Panc1 (cell line): ENCODE data around the gene CABP4.

Experiments
- POLR2AphosphoS5 ChIP-seq: IDR thresholded peaks from 2 replicates; pipeline ENCODE4 v1.6.1; 2012; ENCODE audit warnings: mild to moderate bottlenecking, low read depth, low read length, moderate library complexity
- SIN3A ChIP-seq: IDR thresholded peaks from 2 replicates; pipeline ENCODE4 v1.6.1; 2012; ENCODE audit warnings: low read depth, mild to moderate bottlenecking, low read length, moderate library complexity, borderline replicate concordance; ENCODE audit not compliant: insufficient read depth
- TCF7L2 ChIP-seq: IDR thresholded peaks from 2 replicates; pipeline ENCODE4 v1.6.1; 2011; ENCODE audit warnings: mild to moderate bottlenecking, low read depth, low read length, inconsistent platforms
- TF ChIP-seq, protein P1 (sequence below): fragments of 450-650 bp; IDR thresholded peaks from 2 replicates; pipeline ENCODE4 v1.5.1; 2017; ENCODE audit warnings: mild to moderate bottlenecking
- TF ChIP-seq, protein P2 (sequence below), 2 experiments: IDR thresholded peaks; 2 replicates each; pipeline ENCODE4 v1.6.1; 2011 to 2012; ENCODE audit warnings: low read depth in 2 of 2, control low read depth in 1 of 2, low read length in 1 of 2, mild to moderate bottlenecking in 1 of 2, moderate library complexity in 1 of 2; ENCODE audit not compliant: insufficient read depth in 1 of 2

DNA sequence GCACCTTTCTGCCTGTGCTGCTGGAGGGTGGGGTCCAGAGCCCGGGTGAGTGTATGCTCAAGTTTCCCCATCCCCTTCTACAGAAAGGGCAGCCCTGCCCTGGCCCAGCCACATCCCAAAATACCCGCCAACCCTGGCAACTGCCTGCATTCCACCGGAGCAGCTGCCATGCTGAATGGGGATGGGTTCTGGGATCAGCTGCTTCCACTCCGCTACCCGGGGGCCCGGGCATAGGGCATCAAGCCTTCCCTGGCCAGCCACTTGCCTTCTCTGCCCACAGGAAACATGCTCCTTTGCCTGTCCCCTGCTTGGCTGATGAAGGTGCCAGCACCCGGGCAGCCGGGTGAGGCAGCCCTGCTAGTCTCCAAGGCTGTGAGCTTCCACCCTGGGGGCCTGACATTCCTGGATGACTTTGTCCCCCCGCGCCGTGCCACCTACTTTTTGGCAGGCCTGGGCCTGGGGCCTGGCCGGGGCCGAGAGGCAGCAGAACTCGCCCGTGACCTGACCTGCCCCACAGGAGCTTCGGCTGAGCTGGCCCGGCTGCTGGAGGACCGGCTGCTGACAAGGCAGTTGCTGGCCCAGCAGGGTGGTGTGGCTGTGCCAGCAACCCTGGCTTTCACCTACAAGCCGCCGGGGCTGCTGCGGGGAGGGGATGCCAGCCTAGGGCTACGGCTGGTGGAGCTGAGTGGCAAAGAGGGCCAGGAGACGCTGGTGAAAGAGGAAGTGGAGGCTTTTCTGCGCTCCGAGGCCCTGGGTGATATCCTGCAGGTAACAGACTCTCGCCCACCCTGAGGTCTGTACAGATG is 36.5 kb upstream of the CABP4 start:
- TF ChIP-seq, protein P1, sequence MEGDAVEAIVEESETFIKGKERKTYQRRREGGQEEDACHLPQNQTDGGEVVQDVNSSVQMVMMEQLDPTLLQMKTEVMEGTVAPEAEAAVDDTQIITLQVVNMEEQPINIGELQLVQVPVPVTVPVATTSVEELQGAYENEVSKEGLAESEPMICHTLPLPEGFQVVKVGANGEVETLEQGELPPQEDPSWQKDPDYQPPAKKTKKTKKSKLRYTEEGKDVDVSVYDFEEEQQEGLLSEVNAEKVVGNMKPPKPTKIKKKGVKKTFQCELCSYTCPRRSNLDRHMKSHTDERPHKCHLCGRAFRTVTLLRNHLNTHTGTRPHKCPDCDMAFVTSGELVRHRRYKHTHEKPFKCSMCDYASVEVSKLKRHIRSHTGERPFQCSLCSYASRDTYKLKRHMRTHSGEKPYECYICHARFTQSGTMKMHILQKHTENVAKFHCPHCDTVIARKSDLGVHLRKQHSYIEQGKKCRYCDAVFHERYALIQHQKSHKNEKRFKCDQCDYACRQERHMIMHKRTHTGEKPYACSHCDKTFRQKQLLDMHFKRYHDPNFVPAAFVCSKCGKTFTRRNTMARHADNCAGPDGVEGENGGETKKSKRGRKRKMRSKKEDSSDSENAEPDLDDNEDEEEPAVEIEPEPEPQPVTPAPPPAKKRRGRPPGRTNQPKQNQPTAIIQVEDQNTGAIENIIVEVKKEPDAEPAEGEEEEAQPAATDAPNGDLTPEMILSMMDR, result no peak
- TF ChIP-seq POLR2AphosphoS5, result no peak
- TF ChIP-seq, protein P2, sequence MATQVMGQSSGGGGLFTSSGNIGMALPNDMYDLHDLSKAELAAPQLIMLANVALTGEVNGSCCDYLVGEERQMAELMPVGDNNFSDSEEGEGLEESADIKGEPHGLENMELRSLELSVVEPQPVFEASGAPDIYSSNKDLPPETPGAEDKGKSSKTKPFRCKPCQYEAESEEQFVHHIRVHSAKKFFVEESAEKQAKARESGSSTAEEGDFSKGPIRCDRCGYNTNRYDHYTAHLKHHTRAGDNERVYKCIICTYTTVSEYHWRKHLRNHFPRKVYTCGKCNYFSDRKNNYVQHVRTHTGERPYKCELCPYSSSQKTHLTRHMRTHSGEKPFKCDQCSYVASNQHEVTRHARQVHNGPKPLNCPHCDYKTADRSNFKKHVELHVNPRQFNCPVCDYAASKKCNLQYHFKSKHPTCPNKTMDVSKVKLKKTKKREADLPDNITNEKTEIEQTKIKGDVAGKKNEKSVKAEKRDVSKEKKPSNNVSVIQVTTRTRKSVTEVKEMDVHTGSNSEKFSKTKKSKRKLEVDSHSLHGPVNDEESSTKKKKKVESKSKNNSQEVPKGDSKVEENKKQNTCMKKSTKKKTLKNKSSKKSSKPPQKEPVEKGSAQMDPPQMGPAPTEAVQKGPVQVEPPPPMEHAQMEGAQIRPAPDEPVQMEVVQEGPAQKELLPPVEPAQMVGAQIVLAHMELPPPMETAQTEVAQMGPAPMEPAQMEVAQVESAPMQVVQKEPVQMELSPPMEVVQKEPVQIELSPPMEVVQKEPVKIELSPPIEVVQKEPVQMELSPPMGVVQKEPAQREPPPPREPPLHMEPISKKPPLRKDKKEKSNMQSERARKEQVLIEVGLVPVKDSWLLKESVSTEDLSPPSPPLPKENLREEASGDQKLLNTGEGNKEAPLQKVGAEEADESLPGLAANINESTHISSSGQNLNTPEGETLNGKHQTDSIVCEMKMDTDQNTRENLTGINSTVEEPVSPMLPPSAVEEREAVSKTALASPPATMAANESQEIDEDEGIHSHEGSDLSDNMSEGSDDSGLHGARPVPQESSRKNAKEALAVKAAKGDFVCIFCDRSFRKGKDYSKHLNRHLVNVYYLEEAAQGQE (IDR thresholded peaks at IDR 0.05; ENCODE audit: insufficient read depth in 1 of 2, low read depth in 2 of 2, low read length in 1 of 2), result no peak
- no peak for TF ChIP-seq SIN3A
- TF ChIP-seq TCF7L2, result no peak
